CD1c-positive myeloid dendritic cell (primary cell): ENCODE data around the gene DEUP1.

Experiments
- DNase-seq: peaks from one replicate; pipeline ENCODE4 v3.0.0-alpha.2; 2016; ENCODE audit errors: extremely low spot score

The DEUP1 gene

DNA sequence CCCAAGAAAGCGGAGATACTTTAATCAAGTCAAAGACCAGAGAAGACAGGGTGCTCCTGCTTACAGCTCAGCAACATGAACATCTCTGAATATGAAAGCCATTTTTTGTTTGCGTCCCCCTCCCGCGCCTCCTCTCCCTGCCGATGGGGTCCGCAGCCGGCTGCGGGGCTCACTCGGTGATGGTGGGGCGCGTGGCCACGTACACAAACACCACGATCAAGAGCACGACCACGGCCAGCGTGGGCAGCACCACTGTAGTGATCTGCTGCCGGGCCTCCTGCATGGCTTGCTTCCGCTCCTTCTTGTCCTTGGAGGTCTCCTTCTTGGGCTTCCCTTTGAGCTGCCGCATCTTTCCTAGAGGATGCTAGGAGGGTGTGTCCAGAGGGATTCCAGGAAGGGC, 148.3 kb downstream of the DEUP1 start:
- DNase-seq = no peak

DNA sequence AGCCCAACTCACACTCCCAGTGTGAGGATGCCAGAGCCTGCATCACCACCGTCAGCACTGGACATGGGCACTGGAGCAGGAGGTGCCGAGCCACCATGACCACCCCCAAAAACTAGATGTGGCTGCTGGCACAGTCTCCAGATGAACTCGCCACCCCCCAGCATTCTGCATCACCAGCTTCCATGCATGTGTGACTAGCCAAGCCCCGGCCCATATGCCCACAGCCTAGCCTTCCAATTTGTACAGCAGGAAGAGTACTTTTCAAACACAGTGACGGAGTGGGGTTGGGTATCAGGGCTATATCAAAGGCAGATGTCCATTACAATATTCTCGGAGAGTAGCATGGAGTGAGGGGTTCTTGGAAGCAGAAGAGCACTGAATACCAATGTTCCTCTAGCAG, 149.7 kb downstream of the DEUP1 start:
- DNase-seq = no peak

DNA sequence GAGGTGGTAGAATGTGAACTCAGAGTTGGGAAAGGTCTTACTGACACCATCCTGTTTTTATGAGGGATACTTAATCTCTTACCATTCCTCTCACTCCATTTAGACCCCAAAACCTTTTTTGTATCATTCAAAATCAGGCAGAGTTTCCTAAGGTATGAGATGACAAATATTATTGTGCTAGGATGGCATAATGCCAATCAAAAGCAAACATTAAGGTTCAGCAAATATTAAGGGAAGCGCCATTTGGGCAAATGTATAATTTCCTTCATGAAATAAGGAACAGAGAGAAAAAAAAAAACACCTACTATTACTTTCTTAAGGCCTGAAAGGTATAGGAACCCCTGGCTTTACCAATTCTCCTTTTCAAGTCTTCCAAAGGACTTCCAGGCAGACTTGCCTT, 150.2 kb downstream of the DEUP1 start:
- DNase-seq = no peak

DNA sequence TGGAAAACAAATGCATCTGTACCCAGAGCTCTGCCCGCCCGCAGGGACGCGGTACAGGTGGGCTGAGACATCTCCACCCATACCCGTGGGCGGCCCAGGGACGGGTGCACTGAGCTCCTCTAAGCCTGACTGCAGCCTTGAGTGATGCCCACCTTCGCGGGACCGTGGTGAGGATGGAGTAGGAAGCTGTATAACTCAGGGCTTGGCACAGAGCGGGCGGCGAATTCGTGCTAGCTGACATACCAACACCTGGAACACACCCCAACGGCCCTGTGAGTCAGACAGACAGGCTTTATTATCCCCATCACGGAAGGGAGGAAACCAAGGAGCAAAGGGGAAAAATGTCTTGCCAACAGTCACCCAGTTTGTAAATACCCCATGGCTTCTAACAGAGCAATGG, 150.7 kb downstream of the DEUP1 start:
- DNase-seq = no peak

DNA sequence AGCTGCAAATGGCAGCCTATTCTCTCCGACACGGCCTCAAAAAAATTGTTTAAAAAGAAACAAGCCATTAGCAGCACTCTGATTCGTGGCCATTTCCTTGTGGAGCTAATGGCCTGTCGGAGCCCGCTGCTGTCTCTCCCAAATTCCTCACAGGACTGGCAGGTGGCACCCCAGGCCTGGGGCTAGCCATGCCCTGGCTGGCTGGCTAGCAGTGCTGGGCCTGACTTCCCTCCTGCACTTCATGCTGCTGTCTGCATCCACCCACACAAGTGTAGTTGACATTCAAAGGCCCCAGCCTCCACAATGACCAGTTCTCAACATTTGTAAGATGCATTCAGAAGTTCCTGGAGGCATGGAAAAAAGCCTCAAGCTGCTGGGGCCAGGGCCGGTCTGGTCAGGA, 151.2 kb downstream of the DEUP1 start:
- peak; percentile 62 for DNase-seq

DNA sequence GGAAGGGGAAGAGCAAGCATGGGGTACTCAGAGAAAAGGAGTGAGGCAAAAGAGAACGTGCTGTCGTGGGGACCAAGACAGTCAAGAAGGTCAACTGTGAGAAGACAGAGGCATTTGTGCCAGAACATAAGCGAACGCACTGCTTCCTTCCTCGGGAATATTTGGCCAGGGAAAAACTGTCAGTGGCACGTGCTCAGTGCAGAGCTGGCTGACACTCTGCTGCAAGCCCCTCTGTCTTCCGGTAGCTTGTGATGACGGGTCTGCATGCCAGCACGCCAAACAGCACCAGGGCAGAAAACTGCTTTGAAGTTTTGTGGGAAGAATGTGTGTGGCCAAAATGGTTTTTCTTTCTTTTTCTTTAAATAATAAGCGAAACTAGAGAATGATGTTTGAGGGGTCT, 152.0 kb downstream of the DEUP1 start:
- DNase-seq = no peak

DNA sequence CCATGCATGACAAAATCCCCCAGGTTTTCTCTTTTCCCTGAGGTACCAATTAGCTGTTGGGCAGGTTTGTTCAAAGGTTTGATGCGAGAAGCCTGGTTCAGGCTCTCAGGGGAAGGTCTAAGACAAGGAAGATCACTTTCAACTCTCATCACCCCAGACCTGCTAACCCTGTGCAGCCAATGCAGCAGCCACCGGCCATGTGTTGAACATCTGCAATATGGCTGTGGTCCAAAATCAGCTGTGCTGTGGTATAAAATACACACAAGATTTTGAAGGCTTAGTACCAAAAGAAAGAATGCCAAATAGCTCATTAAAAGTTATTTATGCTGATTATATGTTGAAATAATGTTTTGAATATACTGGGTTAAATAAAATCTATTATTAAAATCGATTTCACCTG, 154.2 kb downstream of the DEUP1 start:
- DNase-seq = no peak

DNA sequence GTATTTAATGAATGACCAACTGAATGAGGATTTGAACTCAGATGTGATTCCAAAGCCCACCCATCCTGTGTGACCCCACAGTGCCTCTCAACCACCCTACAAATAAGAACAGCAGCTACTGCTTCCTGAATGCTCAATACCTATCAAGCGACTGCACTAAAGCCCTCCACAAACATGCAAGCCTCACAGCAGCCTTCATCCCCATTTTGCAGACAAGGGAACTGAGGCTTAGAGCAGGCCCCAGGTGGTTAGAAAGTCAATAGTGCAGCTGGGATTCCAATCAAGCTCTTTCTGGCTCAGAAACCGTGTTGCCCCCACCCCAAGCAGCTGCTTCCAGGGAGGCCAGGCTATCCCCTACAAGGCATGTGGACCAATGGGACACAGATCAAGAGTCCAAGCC, 155.4 kb downstream of the DEUP1 start:
- DNase-seq = no peak

DNA sequence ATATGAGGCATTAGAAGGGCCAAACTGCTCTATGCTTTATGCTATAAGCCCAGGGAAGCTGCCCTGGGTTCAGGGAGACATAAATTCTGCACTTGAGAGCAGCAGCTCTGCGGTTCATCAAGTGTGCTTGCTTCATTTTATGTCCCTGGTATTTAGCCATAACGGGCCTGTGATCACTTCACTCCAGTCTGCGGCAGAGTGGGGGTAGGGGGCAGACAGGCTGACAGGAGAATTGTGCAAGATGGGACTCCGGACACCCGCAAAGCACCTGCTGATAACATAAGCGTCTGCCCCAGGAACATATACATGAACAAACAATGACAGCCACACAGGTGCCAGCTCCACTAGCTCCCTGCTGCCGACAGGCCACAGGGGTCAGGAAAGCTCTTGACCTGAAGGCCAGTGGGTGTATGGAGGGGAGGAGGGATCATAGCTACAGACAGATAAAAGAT, 156.5 kb downstream of the DEUP1 start:
- no peak for DNase-seq
